Smooth muscle cell (in vitro differentiated cells): ENCODE results near the gene AQR. TPM values are rescaled to one million over a fixed set of nuclear protein-coding genes. Genes with fewer than 3 reads are reported as not detected.

Experiments
- DNase-seq: peaks from one replicate; lab custom pipeline; 2025; ENCODE audit not compliant: unreplicated experiment; lab: John Stamatoyannopoulos, UW
- H2AFZ ChIP-seq: fragments of 200-600 bp; sonication (generic); 2 replicates; pipeline ENCODE4 v1.6.0; 2016; ENCODE audit warnings: antibody characterized with exemption, low read depth, mild to moderate bottlenecking
- H3F3A ChIP-seq: fragments of 200-600 bp; sonication (generic); 2 replicates; pipeline ENCODE4 v1.6.0; 2017; ENCODE audit warnings: antibody characterized with exemption, low read depth
- H3K27ac ChIP-seq: fragments of 200-600 bp; sonication (generic); 2 replicates; pipeline ENCODE4 v1.5.1; 2016; ENCODE audit warnings: low read depth, mild to moderate bottlenecking
- H3K27me3 ChIP-seq: fragments of 200-600 bp; sonication (generic); 2 replicates; pipeline ENCODE4 v1.6.1; 2016; ENCODE audit warnings: low read depth, mild to moderate bottlenecking
- H3K36me3 ChIP-seq: fragments of 200-600 bp; sonication (generic); 2 replicates; pipeline ENCODE4 v1.5.1; 2016; ENCODE audit warnings: low read depth
- H3K4me1 ChIP-seq: fragments of 200-600 bp; sonication (generic); 2 replicates; pipeline ENCODE4 v1.5.1; 2016; ENCODE audit warnings: low read depth
- H3K4me2 ChIP-seq: fragments of 200-600 bp; sonication (generic); 2 replicates; pipeline ENCODE4 v1.6.0; 2016; ENCODE audit warnings: mild to moderate bottlenecking
- H3K4me3 ChIP-seq: fragments of 200-600 bp; sonication (generic); 2 replicates; pipeline ENCODE4 v1.5.1; 2016; ENCODE audit warnings: mild to moderate bottlenecking
- H3K79me2 ChIP-seq: fragments of 200-600 bp; sonication (generic); 2 replicates; pipeline ENCODE4 v1.6.0; 2016; ENCODE audit warnings: low read depth, mild to moderate bottlenecking
- H3K9ac ChIP-seq: fragments of 200-600 bp; sonication (generic); 2 replicates; pipeline ENCODE4 v1.6.0; 2016; ENCODE audit warnings: low read depth
- H3K9me3 ChIP-seq: fragments of 200-600 bp; sonication (generic); replicated peaks from 2 replicates; pipeline ENCODE4 v1.5.1; 2016; ENCODE audit warnings: low read depth
- H4K20me1 ChIP-seq: fragments of 200-600 bp; sonication (generic); 2 replicates; pipeline ENCODE4 v1.6.0; 2016; ENCODE audit warnings: low read depth
- WGBS: methylation state at CpG from one replicate; pipeline ENCODE4 v1.1.7; 2016; ENCODE audit warnings: low lambda C conversion rate; 5-methylcytosine and 5-hydroxymethylcytosine counted together
- polyA plus RNA-seq: library from polyadenylated mRNA; unstranded; fragments of >200 nt; fragmentation: Nextera tagmentation; extraction: Ambion mirVana; gene quantifications from 2 replicates; pipeline ENCODE4 v1.2.1, GENCODE V29; 2016
- total RNA-seq: library from RNA; depleted of rRNA; stranded (reverse); fragments of >200 nt; gene quantifications from 2 replicates; pipeline ENCODE4 v1.2.3, GENCODE V29; 2014
- TF ChIP-seq, protein P1 (sequence below): fragments of 200-600 bp; sonication (generic); IDR thresholded peaks from 2 replicates; pipeline ENCODE4 v1.5.1; 2017; ENCODE audit warnings: borderline replicate concordance, mild to moderate bottlenecking, antibody characterized with exemption; ENCODE audit not compliant: insufficient read depth, poor library complexity, severe bottlenecking

AQR gene
- total and polyA plus RNA-seq, 2 experiments from 2014 or later = 13.0 to 33.6 TPM

DNA sequence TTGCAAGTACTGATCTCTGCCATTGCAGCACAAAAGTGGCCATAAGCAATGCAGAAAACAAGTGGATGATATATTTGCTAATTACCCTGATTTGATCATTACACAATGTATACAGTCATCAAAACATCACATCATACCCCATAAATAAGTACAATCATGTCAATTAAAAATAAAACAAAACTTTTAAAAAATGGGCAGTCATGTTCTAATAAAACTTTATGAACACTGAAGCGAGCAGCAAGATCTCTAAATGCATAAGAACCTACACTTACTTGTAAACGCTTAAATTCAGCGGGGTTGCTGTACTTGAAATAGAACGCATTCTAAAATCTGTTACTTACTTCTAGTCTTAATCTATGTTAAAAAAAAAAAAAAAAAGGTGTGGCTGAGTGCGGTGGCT, 73.4 kb downstream of the AQR start:
- TF ChIP-seq, protein P1, sequence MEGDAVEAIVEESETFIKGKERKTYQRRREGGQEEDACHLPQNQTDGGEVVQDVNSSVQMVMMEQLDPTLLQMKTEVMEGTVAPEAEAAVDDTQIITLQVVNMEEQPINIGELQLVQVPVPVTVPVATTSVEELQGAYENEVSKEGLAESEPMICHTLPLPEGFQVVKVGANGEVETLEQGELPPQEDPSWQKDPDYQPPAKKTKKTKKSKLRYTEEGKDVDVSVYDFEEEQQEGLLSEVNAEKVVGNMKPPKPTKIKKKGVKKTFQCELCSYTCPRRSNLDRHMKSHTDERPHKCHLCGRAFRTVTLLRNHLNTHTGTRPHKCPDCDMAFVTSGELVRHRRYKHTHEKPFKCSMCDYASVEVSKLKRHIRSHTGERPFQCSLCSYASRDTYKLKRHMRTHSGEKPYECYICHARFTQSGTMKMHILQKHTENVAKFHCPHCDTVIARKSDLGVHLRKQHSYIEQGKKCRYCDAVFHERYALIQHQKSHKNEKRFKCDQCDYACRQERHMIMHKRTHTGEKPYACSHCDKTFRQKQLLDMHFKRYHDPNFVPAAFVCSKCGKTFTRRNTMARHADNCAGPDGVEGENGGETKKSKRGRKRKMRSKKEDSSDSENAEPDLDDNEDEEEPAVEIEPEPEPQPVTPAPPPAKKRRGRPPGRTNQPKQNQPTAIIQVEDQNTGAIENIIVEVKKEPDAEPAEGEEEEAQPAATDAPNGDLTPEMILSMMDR = no peak
- no peak for DNase-seq
- H3F3A ChIP-seq = no peaks in the 10 kb centered on the region
- H3K27me3 ChIP-seq = no peaks in the 10 kb centered on the region
- no peaks in the 10 kb centered on the region for H3K4me1 ChIP-seq
- H3K9me3 ChIP-seq = no peaks in the 10 kb centered on the region
- 97% methylated on average over 5 of the region's 5 CpGs for WGBS
- H2AFZ ChIP-seq = no peak overlapping the region
- no peak overlapping the region for H3K27ac ChIP-seq
- peaks cover 15% of the 10 kb centered on the region for H3K36me3 ChIP-seq
- no peaks in the 10 kb centered on the region for H3K79me2 ChIP-seq
- H4K20me1 ChIP-seq = peaks cover 4% of the 10 kb centered on the region
- no peak overlapping the region for H3K4me2 ChIP-seq
- H3K9ac ChIP-seq = no peak overlapping the region
- no peak overlapping the region for H3K4me3 ChIP-seq

DNA sequence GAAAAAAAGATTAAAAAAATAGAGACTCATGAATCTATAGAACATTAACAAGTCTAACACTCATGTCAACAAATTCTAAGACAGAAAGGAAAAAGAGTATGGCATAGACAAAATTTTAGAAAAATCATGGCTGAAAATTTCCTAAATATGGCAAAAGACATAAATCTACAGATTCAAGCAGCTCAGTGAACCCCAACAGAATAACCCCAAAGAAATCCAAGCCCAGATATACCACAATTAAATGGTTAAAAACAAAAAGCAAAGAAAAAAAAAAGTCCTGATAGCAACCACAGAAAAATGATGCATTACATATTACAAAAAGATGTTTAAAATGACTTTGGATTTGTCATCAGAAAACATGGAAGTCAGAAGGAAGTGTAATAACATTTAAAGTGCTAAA, 75.6 kb downstream of the AQR start:
- Histone ChIP-seq H3K27me3 (no peaks in the 10 kb centered on the region), H3K9ac (no peak overlapping the region), H3K36me3 (peaks cover 7% of the 10 kb centered on the region), H3F3A (no peaks in the 10 kb centered on the region), H2AFZ (no peak overlapping the region), H4K20me1 (peaks cover 4% of the 10 kb centered on the region), H3K4me1 (no peaks in the 10 kb centered on the region), H3K79me2 (no peaks in the 10 kb centered on the region), H3K27ac (no peak overlapping the region), H3K4me3 (no peak overlapping the region), H3K9me3 (no peaks in the 10 kb centered on the region), H3K4me2 (no peak overlapping the region)
- DNase-seq = no peak
- TF ChIP-seq, protein P1 = no peak

DNA sequence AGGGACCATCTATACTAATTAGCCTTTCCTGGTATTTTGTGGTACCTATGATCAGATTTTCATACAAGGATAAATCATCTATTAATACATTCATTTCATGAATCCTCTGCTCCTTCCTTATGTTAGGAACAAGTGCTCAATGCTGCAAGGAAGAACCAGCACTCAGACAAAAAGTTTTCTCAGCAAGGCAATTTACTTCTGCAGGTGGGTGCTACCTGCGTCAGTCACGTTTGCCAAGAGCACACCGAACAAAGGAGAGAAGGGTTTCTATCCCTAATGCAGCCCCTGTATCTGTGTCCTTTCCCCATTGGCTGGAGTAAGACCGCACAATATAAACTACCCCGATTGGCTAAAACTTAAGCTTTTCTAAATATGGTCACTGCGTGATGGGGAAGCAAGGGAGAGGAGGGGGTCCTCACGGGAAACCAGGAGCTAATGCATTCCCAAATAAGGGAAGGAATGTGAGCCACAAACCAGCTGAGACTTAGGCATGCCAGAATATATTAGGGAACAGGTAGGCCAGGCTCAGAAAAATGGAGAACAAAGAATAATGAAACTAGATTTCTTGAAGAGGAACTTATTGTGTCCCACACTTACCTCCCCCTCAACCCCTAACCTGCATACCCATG, 76.5 kb downstream of the AQR start:
- Histone ChIP-seq H2AFZ (no peak overlapping the region), H3F3A (no peaks in the 10 kb centered on the region), H3K4me1 (no peaks in the 10 kb centered on the region), H3K36me3 (peaks cover 7% of the 10 kb centered on the region), H4K20me1 (peaks cover 4% of the 10 kb centered on the region), H3K79me2 (no peaks in the 10 kb centered on the region), H3K4me2 (no peak overlapping the region), H3K4me3 (no peak overlapping the region), H3K27ac (no peak overlapping the region), H3K9me3 (no peaks in the 10 kb centered on the region), H3K9ac (no peak overlapping the region), H3K27me3 (no peaks in the 10 kb centered on the region)
- DNase-seq = no peak
- 84% methylated on average over 7 of the region's 7 CpGs for WGBS
- TF ChIP-seq, protein P1 = no peak

DNA sequence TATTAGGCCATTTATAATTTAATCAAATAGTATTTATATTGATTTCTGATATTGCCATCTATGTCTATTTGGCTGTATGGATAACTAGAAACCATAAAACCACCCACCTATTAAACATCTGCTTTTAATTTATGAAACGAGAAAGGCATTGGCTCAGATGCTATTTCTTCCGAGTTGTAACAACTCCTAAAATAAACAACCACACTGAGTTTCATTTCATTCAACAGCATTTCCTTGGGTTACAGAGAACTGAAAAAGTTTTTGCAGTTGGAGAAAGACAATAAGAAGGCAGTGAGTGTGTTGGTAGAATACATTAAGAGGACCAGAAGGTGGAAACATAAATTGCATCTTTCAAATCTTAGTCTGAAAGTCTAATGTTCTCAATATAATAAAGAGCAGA, 79.1 kb downstream of the AQR start:
- Histone ChIP-seq H3K4me2 (no peak overlapping the region), H2AFZ (no peak overlapping the region), H3K9me3 (no peaks in the 10 kb centered on the region), H3K4me3 (no peak overlapping the region), H3F3A (no peaks in the 10 kb centered on the region), H3K9ac (no peak overlapping the region), H4K20me1 (peaks cover 3% of the 10 kb centered on the region), H3K27ac (no peak overlapping the region), H3K4me1 (no peaks in the 10 kb centered on the region), H3K79me2 (no peaks in the 10 kb centered on the region), H3K36me3 (peaks cover 7% of the 10 kb centered on the region), H3K27me3 (no peaks in the 10 kb centered on the region)
- no peak for DNase-seq
- TF ChIP-seq, protein P1 = no peak
- WGBS = 66% methylated on average over 2 of the region's 2 CpGs
